K562 (cell line): Measurements from ENCODE around the gene EBI3. TPM values are rescaled to one million over a fixed set of nuclear protein-coding genes. Genes with fewer than 3 reads are reported as not detected.
A peak's percentile ranks its signal among the peaks of the same experiment; 100 is the strongest.

Experiments used
- CBX5 ChIP-seq: IDR thresholded peaks from 2 replicates; pipeline ENCODE4 v1.6.1; 2014; ENCODE audit warnings: low read depth, borderline replicate concordance
- CTBP1 ChIP-seq: fragments of 450-650 bp; IDR thresholded peaks from 2 replicates; pipeline ENCODE4 v1.6.1; 2016; ENCODE audit warnings: borderline replicate concordance
- CTCF ChIP-seq, 3 experiments: IDR thresholded peaks in 2 of 3; conservative IDR thresholded peaks in 1 of 3; 2 replicates each; pipeline ENCODE4 v1.5.1; 2011 to 2012; ENCODE audit warnings: low read length in 3 of 3, mild to moderate bottlenecking in 3 of 3, control low read depth in 2 of 3, improper control_type of control experiment in 1 of 3, inconsistent platforms in 1 of 3, low read depth in 1 of 3, mixed read lengths in 1 of 3, moderate library complexity in 1 of 3; ENCODE audit not compliant: insufficient read depth in 2 of 3
- ETV5 ChIP-seq: sonication (generic); formaldehyde crosslinking; IDR thresholded peaks from 2 replicates; pipeline ENCODE4 v1.4.0; 2020; ENCODE audit warnings: low read depth, mild to moderate bottlenecking, missing genetic modification reagents
- GTF2A2 ChIP-seq: IDR thresholded peaks from 2 replicates; pipeline ENCODE4 v1.6.1; 2016; ENCODE audit warnings: mild to moderate bottlenecking, missing genetic modification characterization, missing compliant biosample characterization
- MYNN ChIP-seq, 2 experiments: sonication (generic); formaldehyde crosslinking in 1 of 2; IDR thresholded peaks; 2 replicates each; pipeline versions ENCODE4 v1.5.0 to v1.6.1; 2016 to 2020; ENCODE audit warnings: antibody characterized with exemption in 1 of 2, missing genetic modification reagents in 1 of 2
- PHF20 ChIP-seq: fragments of 450-650 bp; IDR thresholded peaks from 2 replicates; pipeline ENCODE4 v1.6.1; 2018; ENCODE audit not compliant: partially characterized antibody
- POLR2AphosphoS2 ChIP-seq: IDR thresholded peaks from 2 replicates; pipeline ENCODE4 v1.6.1; 2012; ENCODE audit warnings: low read length, improper control_type of control experiment
- SAFB2 ChIP-seq: fragments of 200-400 bp; formaldehyde crosslinking; IDR thresholded peaks from 2 replicates; pipeline ENCODE4 v1.6.1; 2018; ENCODE audit warnings: borderline replicate concordance, low read length, low read depth, moderate library complexity; ENCODE audit not compliant: severe bottlenecking
- SOX6 ChIP-seq: fragments of 450-650 bp; IDR thresholded peaks from 2 replicates; pipeline ENCODE4 v1.6.1; 2014; ENCODE audit warnings: mild to moderate bottlenecking
- STAT6 ChIP-seq: sonication (generic); formaldehyde crosslinking; IDR thresholded peaks from 2 replicates; pipeline ENCODE4 v1.8.1; 2023; ENCODE audit warnings: mild to moderate bottlenecking, missing genetic modification reagents
- TEAD2 ChIP-seq: fragments of 450-650 bp; IDR thresholded peaks from 2 replicates; pipeline ENCODE4 v1.6.1; 2016; ENCODE audit warnings: missing genetic modification characterization, control low read depth, missing compliant biosample characterization
- TRIM28 ChIP-seq: fragments of 450-650 bp; IDR thresholded peaks from 2 replicates; pipeline ENCODE4 v1.6.1; 2017
- USF2 ChIP-seq: sonication (generic); formaldehyde crosslinking; IDR thresholded peaks from 2 replicates; pipeline ENCODE4 v1.5.0; 2020; ENCODE audit warnings: missing genetic modification reagents
- ZBTB33 ChIP-seq: sonication (generic); formaldehyde crosslinking; IDR thresholded peaks from 2 replicates; pipeline ENCODE4 v1.8.1; 2023; ENCODE audit warnings: mild to moderate bottlenecking, missing genetic modification reagents
- ZBTB8A ChIP-seq: fragments of 450-650 bp; IDR thresholded peaks from 2 replicates; pipeline ENCODE4 v1.6.1; 2018; ENCODE audit warnings: mild to moderate bottlenecking, moderate library complexity; ENCODE audit not compliant: partially characterized antibody
- polyA plus RNA-seq, 8 experiments: library from polyadenylated mRNA; depleted of rRNA in 4 of 8; stranded (reverse) in 5 of 8; unstranded in 3 of 8; fragments of >200 nt; fragmentation: Nextera tagmentation in 2 of 8; fragmentation: Illumina TruSeq in 1 of 8; extraction: Ambion mirVana in 2 of 8; extraction: Trizol in 1 of 8; gene quantifications; 2 replicates each; pipeline versions ENCODE4 v1.2.1 to v1.2.3, GENCODE V29; 2011 to 2014; ENCODE audit warnings: inconsistent platforms in 1 of 8, missing spikeins in 1 of 8
- total RNA-seq, 7 experiments: library from RNA; depleted of rRNA in 6 of 7; stranded (reverse); fragments of >200 nt in 6 of 7; fragmentation: Illumina TruSeq in 2 of 7; extraction: Trizol in 2 of 7; gene quantifications; 2 replicates each; pipeline versions ENCODE4 v1.2.1 to v1.2.3, GENCODE V29; 2011 to 2021; ENCODE audit warnings: low replicate concordance in 1 of 7

Gene EBI3
- total and polyA plus RNA-seq, 9 of the 15 experiments (the other 6 are each of a cell fraction or from before 2014, with no cell fraction given): 0.08 to 0.35 (median 0.22) TPM; not detected in 6

GRCh38 chr19:4256563-4256962 is 27.2 kb downstream of the EBI3 start (continued):
- TF ChIP-seq CTCF (IDR thresholded peaks at IDR 0.05 in 2 of 3, conservative IDR thresholded peaks at IDR 0.05 in 1 of 3; ENCODE audit: insufficient read depth in 2 of 3, low read depth in 1 of 3, low read length in 3 of 3) (peak; percentile 25 to 56 (median 50); a peak in 4 of 6 replicates), PHF20 (no peak), ZBTB8A (no peak), TRIM28 (peak; percentile 73; the same call in 1 of the 2 replicates), POLR2AphosphoS2 (no peak), USF2 (no peak), CBX5 (peak; percentile 82; the same call in 1 of the 2 replicates), TEAD2 (tag) (no peak), SAFB2 (no peak), MYNN (IDR thresholded peaks at IDR 0.05) (no peak), MYNN (CRISPR knock-in tag; IDR thresholded peaks at IDR 0.05) (no peak), GTF2A2 (no peak), SOX6 (no peak), CTBP1 (no peak), ZBTB33 (CRISPR knock-in tag) (peak; percentile 52; the same call in 1 of the 2 replicates), STAT6 (no peak), ETV5 (CRISPR knock-in tag) (no peak)
